Subcutaneous abdominal adipose tissue (tissue), 5 donors: ENCODE data around the gene GMIP.
"Not testable (repeated sequence)": the region's sequence is repeated elsewhere in the genome, so short reads cannot be mapped to it uniquely, and the experiment has no call there.

Experiments
- H3K27ac ChIP-seq: one replicate; pipeline ENCODE4 v1.7.0; 2013; ENCODE audit warnings: low read depth, mild to moderate bottlenecking, inconsistent platforms, low read length, moderate library complexity
- H3K27me3 ChIP-seq, 5 donors: one replicate each; pipeline ENCODE4 v1.7.0; 2013; ENCODE audit warnings: low read length in 5 of 5, inconsistent platforms in 1 of 5; ENCODE audit not compliant: control insufficient read depth in 5 of 5, insufficient read depth in 4 of 5
- H3K36me3 ChIP-seq, 5 donors: one replicate each; pipeline ENCODE4 v1.7.0; 2013; ENCODE audit warnings: low read length in 5 of 5; ENCODE audit not compliant: control insufficient read depth in 5 of 5, insufficient read depth in 5 of 5
- H3K4me1 ChIP-seq, 5 donors: one replicate each; pipeline ENCODE4 v1.7.0; 2013; ENCODE audit warnings: low read length in 5 of 5, mild to moderate bottlenecking in 3 of 5, moderate library complexity in 1 of 5; ENCODE audit not compliant: control insufficient read depth in 5 of 5, insufficient read depth in 5 of 5
- H3K4me3 ChIP-seq, 5 donors: one replicate each; pipeline ENCODE4 v1.7.0; 2013; ENCODE audit warnings: low read length in 5 of 5, low read depth in 1 of 5
- H3K9ac ChIP-seq, 5 donors: one replicate each; pipeline ENCODE4 v1.7.0; 2013; ENCODE audit warnings: low read length in 5 of 5, mild to moderate bottlenecking in 4 of 5, moderate library complexity in 3 of 5
- H3K9me3 ChIP-seq, 5 donors: one replicate each; pipeline ENCODE4 v1.7.0; 2013; ENCODE audit warnings: low read length in 5 of 5; ENCODE audit not compliant: control insufficient read depth in 5 of 5
- donor health status: healthy.
- donor health status: healthy.
- donor health status: healthy.
- donor health status: healthy.
- donor health status: healthy.

The GMIP gene

GRCh38 chr19:19672816-19673215, 29.4 kb upstream of the GMIP start:
- Histone ChIP-seq H3K4me1 (peaks cover 0 to 22% (median 18%) of the 10 kb centered on the region in 5 donors), H3K9ac (no peak overlapping the region), H3K27me3 (no peaks in the 10 kb centered on the region), H3K4me3 (no peak overlapping the region), H3K36me3 (peaks cover 0 to 34% (median 9%) of the 10 kb centered on the region in 5 donors), H3K27ac (no peak overlapping the region), H3K9me3 (peaks cover 0 to 5% (median 0%) of the 10 kb centered on the region in 5 donors)

- Histone ChIP-seq H3K27ac (no peak overlapping the region), H3K9ac (peak overlapping the region in 3 of 5 donors; percentile 28 to 95 (median 31)), H3K36me3 (peaks cover 0 to 17% (median 0%) of the 10 kb centered on the region in 5 donors), H3K4me3 (peak overlapping the region in 2 of 5 donors; percentile 86 to 88), H3K4me1 (peaks cover 0 to 26% (median 18%) of the 10 kb centered on the region in 5 donors), H3K27me3 (no peaks in the 10 kb centered on the region), H3K9me3 (no peaks in the 10 kb centered on the region)
Measured at GRCh38 chr19:19670070-19670551, 26.7 kb upstream of the GMIP start.

GRCh38 chr19:19668230-19669012, 25.0 kb upstream of the GMIP start, which contains the start of gene ZNF101:
Gene ZNF101 (plus strand): TSS chr19:19668839. CDS start chr19:19668964, 125 bp downstream.
- Histone ChIP-seq H3K27ac (peak within 1 kb of the TSS; percentile 50), H3K4me1 (peaks cover 0 to 29% (median 18%) of the 10 kb centered on the region in 5 donors), H3K4me3 (peak within 1 kb of the TSS; percentile 77 to 94 (median 88)), H3K36me3 (peaks cover 0 to 12% (median 0%) of the 10 kb centered on the region in 5 donors), H3K27me3 (no peaks in the 10 kb centered on the region), H3K9me3 (no peaks in the 10 kb centered on the region), H3K9ac (peak within 1 kb of the TSS; percentile 56 to 96 (median 95))

DNA sequence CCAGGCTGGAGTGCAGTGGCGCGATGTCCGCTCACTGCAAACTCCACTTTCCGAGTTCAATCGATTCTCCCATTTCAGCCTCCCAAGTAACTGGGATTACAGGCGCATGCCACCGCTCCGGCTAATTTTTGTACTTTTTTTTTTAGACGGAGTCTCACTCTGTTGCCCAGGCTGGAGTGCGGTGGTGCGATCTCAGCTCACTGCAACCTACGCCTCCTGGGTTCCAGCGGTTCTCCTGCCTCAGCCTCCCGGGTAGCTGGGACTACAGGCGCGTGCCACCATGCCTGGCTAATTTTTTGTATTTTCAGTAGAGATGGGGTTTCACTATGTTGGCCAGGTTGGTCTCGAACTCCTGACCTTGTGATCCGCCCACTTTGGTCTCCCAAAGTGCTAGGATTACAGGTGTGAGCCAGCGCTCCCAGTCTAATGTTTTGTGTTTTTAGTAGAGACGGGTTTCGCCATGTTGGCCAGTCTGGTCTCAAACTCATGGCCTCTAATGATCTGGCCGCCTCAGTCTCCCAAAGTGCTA, 22.0 kb upstream of the GMIP start:
- not testable (repeated sequence) for H3K9me3 ChIP-seq, H3K27me3 ChIP-seq, H3K36me3 ChIP-seq, H3K27ac ChIP-seq, H3K9ac ChIP-seq, H3K4me3 ChIP-seq
- H3K4me1 ChIP-seq: peaks cover 14 to 52% (median 40%) of the 10 kb centered on the region in 5 donors

DNA sequence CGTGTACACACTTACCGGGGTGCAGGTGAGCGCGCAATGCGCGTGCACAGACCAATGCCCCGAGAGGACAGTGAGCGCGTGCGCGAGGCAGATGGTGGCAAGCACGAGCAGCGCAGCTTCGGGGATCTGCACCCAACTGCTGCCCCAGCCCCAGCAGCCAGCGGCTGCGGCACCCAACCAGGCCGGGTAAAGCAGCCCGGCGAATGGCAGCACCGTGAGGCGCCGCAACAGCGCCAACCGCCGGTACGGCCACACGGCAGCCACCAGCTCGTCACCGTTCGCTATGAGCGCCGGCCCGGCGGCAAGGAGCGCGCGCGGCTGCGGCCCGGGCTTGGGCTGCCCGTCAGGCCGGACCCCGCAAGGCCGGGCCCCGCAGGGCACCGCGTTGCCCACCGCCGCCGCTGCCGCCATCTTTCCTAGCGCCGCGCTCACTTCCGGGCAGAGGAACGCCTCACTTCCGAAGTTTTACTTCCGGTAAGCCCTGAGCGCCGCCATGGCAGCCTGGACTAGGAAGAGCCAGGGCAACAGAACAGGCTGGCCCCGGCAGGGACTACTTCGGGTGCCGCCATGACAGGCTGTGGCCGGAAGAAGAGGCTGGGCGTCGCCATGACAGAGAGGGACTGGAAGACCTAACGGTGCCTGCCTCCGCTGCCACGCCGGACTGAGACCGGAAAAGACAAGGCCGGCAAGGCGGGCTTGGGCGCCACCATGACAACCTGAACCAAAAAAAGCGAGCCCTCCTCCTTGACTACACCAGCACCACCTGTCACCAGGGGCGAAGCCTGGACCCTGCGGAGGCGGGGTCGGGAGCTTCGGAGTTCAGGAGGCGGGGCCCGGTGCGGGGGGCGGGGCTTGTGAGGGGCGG, 20.0 kb upstream of the GMIP start, which contains the start of gene ATP13A1:
TSS of gene ATP13A1 (minus strand) at position 421 of the 865 bp plus-strand sequence. CDS start at position 411, 10 bp downstream.
- H3K9ac ChIP-seq: peak within 1 kb of the TSS; percentile 3 to 94 (median 82)

GRCh38 chr19:19662871-19663255, 19.4 kb upstream of the GMIP start:
- H3K9ac ChIP-seq: peak overlapping the region; percentile 3 to 94 (median 82)
- peak overlapping the region; percentile 65 to 98 (median 91) for H3K4me3 ChIP-seq
- H3K27ac ChIP-seq: peak overlapping the region; percentile 90
- H3K27me3 ChIP-seq: no peaks in the 10 kb centered on the region
- no peaks in the 10 kb centered on the region for H3K9me3 ChIP-seq
- H3K4me1 ChIP-seq: peaks cover 14 to 30% (median 23%) of the 10 kb centered on the region in 5 donors
- peaks cover 3 to 23% (median 21%) of the 10 kb centered on the region in 5 donors for H3K36me3 ChIP-seq

More for the DNA sequence above, 20.0 kb upstream of the GMIP start, which contains the start of gene ATP13A1:
- Histone ChIP-seq H3K27me3 (no peaks in the 10 kb centered on the region), H3K9me3 (no peaks in the 10 kb centered on the region), H3K36me3 (peaks cover 0 to 17% (median 16%) of the 10 kb centered on the region in 5 donors), H3K27ac (peak within 1 kb of the TSS; percentile 90), H3K4me1 (peaks cover 14 to 37% (median 28%) of the 10 kb centered on the region in 5 donors), H3K4me3 (peak within 1 kb of the TSS; percentile 65 to 98 (median 91))

GRCh38 chr19:19662344-19662743, 18.9 kb upstream of the GMIP start:
- peak overlapping the region; percentile 3 to 94 (median 82) for H3K9ac ChIP-seq
- H3K27me3 ChIP-seq: no peaks in the 10 kb centered on the region
- H3K9me3 ChIP-seq: no peaks in the 10 kb centered on the region
- H3K4me3 ChIP-seq: peak overlapping the region; percentile 65 to 98 (median 91)
- peaks cover 3 to 28% (median 24%) of the 10 kb centered on the region in 5 donors for H3K36me3 ChIP-seq
- peak overlapping the region; percentile 90 for H3K27ac ChIP-seq
- H3K4me1 ChIP-seq: peaks cover 14 to 26% (median 23%) of the 10 kb centered on the region in 5 donors

DNA sequence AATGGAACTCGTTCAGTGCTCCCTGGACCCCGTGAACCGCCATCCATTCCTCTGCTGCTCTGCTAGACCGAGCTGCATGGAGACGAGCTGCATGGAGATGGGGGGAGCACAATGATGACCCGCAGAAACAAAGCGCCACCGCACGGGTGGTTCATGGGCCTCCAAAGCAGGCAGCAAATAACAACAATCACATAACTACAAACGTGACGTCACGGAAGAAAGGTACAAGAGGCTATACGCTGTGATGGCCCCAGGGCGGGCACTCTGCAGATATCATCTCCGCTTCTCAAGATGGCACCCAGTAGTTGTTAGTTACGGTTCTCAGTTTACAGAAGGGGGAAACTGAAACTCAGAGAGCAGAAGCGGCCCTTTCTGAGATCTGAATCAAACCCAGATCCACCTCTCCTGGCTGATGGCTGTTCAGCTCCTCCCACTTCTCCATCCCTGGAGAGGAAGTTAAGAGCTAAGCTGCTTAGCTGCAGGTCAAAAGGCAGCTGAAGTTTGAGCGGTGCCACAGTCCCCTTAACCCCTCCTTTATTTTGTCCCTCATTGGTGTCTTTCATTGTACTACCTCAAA, 18.3 kb upstream of the GMIP start:
- peaks cover 14 to 26% (median 23%) of the 10 kb centered on the region in 5 donors for H3K4me1 ChIP-seq
- H3K36me3 ChIP-seq: peaks cover 3 to 34% (median 30%) of the 10 kb centered on the region in 5 donors
- H3K27me3 ChIP-seq: no peaks in the 10 kb centered on the region
- H3K4me3 ChIP-seq: peak overlapping the region in 1 of 5 donors; percentile 98
- no peak overlapping the region for H3K27ac ChIP-seq
- H3K9ac ChIP-seq: peak overlapping the region in 3 of 5 donors; percentile 1 to 32 (median 21)
- H3K9me3 ChIP-seq: no peaks in the 10 kb centered on the region

- Histone ChIP-seq H3K36me3 (peaks cover 3 to 39% (median 36%) of the 10 kb centered on the region in 5 donors), H3K9ac (peak overlapping the region in 1 of 5 donors; percentile 21), H3K4me1 (peaks cover 14 to 26% (median 23%) of the 10 kb centered on the region in 5 donors), H3K4me3 (peak overlapping the region in 1 of 5 donors; percentile 13), H3K27me3 (no peaks in the 10 kb centered on the region), H3K27ac (no peak overlapping the region), H3K9me3 (no peaks in the 10 kb centered on the region)
Measured at GRCh38 chr19:19661141-19661674, 17.8 kb upstream of the GMIP start.
